ENCODE results near the gene TAF6L.

Gene TAF6L

GRCh38 chr11:62835336-62835735, 64.1 kb downstream of the TAF6L start:
- Mint-ChIP-seq H3K9me3 (no peaks in the 10 kb centered on the region), H3K36me3 (ENCODE audit: low read depth) (peaks cover 82% of the 10 kb centered on the region), H3K27me3 (no peaks in the 10 kb centered on the region), H3K27ac (no peak overlapping the region), H3K4me1 (ENCODE audit: low read depth) (peaks cover 61% of the 10 kb centered on the region), H3K4me3 (no peak overlapping the region)
- intact Hi-C loops (cut with micrococcal nuclease), result no loop called here
